ENCODE measurements around the gene WDFY2.
A peak's percentile ranks its signal among the peaks of the same experiment; 100 is the strongest.

WDFY2 gene

DNA sequence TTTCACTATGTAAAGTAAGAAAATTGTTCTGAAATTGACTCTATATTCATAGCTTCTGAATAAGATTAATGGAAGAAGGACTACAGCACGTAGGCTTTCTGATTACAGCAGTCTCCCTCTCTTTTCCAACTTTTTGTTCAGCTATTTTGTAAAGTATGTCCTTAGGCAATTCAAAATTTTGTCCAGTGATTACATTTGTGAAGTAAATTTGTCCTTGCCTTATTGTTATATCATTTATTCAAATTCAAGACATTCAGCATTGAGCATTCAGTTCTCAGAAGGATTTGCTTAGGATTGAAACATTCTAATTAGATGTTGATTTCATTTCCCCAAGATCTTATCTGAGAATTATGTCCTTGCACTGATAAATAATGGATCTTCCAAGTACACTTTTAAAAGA, 76.6 kb downstream of the WDFY2 start:
- DNase-seq: no peak
- Histone ChIP-seq H3K36me3 (no peaks in the 10 kb centered on the region), H3K27ac (no peak overlapping the region), H3K27me3 (no peaks in the 10 kb centered on the region), H3K4me3 (no peak overlapping the region), H3K9me3 (no peaks in the 10 kb centered on the region), H3K4me1 (peaks cover 0 to 34% (median 6%) of the 10 kb centered on the region in 4 donors)
- TF ChIP-seq, protein P1, sequence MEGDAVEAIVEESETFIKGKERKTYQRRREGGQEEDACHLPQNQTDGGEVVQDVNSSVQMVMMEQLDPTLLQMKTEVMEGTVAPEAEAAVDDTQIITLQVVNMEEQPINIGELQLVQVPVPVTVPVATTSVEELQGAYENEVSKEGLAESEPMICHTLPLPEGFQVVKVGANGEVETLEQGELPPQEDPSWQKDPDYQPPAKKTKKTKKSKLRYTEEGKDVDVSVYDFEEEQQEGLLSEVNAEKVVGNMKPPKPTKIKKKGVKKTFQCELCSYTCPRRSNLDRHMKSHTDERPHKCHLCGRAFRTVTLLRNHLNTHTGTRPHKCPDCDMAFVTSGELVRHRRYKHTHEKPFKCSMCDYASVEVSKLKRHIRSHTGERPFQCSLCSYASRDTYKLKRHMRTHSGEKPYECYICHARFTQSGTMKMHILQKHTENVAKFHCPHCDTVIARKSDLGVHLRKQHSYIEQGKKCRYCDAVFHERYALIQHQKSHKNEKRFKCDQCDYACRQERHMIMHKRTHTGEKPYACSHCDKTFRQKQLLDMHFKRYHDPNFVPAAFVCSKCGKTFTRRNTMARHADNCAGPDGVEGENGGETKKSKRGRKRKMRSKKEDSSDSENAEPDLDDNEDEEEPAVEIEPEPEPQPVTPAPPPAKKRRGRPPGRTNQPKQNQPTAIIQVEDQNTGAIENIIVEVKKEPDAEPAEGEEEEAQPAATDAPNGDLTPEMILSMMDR (IDR thresholded peaks at IDR 0.05): no peak
- intact Hi-C loops (cut with DNase I; ENCODE audit: low total_unique reads): no loop called here

DNA sequence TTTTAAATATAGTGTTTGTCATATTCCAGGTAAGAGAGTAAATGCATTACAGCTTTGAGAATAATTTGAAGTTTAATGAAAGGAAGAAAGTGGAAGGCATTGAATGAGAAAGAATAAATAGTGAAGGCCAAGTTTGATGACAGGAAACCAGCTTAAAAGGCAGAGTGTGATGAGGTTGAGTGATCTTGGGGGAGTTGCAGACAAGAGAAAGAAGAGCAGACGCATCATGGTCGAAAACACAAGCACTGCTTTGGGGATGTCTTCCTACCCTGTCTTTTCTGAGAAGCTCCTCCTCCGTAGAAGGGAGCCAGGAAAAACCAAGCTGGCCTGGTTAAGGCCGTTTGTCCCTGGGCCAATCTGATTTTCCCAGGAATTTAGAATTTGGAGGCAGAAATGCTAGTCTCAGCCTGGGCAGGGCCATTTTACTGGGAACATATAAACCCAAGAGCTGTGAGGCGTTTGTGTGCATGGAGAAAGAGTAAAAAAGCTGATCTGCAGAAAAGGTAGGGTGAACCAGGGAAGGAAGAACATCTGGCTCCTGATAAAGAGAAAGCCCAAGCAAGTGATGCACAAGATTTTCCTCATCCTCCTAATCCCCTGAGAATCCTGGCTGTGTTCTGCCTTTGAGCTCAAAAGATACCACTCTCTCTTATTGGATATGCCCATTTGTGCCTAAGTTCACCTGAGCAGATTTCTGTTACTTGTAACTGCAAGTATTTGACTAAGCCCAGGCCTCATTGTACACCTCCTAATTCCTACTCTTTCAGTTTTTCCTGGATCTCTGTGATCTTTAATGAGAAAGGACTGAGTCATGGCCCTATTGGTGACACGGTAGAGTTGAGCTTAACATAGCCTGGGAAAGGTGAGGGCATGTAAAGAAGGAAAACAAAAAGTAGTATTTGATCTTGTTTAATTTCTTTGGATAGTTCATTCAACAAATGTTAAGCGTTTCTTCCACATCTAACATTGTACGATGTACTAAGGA, 80.0 kb downstream of the WDFY2 start:
- Histone ChIP-seq H3K27me3 (no peaks in the 10 kb centered on the region), H3K36me3 (no peaks in the 10 kb centered on the region), H3K27ac (peak overlapping the region in 1 of 2 donors; percentile 45), H3K4me3 (no peak overlapping the region), H3K9me3 (no peaks in the 10 kb centered on the region), H3K4me1 (peaks cover 0 to 49% (median 9%) of the 10 kb centered on the region in 4 donors)
- intact Hi-C loops (cut with DNase I; ENCODE audit: low total_unique reads): no loop called here
- TF ChIP-seq, protein P1 (IDR thresholded peaks at IDR 0.05): no peak
- no peak for DNase-seq

DNA sequence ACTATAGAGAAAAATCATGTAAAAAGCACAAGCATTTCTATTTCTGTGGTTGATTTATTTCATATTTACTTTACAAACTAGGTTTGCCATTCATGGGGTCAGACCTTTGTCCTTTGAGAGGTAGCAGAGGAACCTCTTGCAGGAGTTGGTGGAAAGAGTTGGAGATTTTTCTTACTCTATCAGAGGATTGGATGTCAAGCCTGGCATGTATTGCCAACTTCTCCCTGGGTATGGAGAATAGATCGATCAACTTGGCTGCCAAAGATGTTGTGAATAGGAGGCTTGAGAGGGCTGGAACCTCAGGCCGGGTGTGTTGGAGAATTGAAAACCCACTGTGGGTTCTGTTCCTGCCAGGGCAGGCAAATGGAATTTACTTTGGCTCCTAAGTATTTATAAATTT, 81.2 kb downstream of the WDFY2 start:
- no peak overlapping the region for H3K27ac ChIP-seq
- no peaks in the 10 kb centered on the region for H3K9me3 ChIP-seq
- intact Hi-C loops (cut with DNase I; ENCODE audit: low total_unique reads): no loop called here

DNA sequence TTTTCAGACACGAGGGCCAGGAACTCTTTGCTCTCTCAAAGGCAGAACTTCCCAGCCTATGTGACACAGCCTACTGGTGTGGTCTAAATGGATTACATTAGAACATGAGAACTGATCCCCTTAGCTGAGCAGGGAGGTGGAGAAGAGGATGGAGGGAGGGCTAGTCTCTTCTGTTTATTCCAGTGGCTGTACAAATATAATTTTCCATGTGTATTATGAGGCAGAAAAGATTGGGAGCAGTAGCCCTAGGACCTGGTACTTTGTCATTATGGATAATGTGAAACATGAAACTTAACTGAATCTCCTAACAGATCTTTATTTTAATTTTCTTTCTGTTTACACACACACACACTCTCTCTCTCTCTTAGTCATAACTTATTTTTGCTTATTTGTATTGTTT, 82.1 kb downstream of the WDFY2 start:
- TF ChIP-seq, protein P1 (IDR thresholded peaks at IDR 0.05): no peak
- H3K9me3 ChIP-seq: no peaks in the 10 kb centered on the region
- H3K4me3 ChIP-seq: no peak overlapping the region
- H3K27ac ChIP-seq: no peak overlapping the region
- peaks cover 0 to 46% (median 9%) of the 10 kb centered on the region in 4 donors for H3K4me1 ChIP-seq
- DNase-seq: no peak
- no peaks in the 10 kb centered on the region for H3K36me3 ChIP-seq
- H3K27me3 ChIP-seq: no peaks in the 10 kb centered on the region
- intact Hi-C loops (cut with DNase I; ENCODE audit: low total_unique reads): no loop called here

More for the DNA sequence above, 81.2 kb downstream of the WDFY2 start:
- no peak for DNase-seq
- peaks cover 0 to 46% (median 9%) of the 10 kb centered on the region in 4 donors for H3K4me1 ChIP-seq
- TF ChIP-seq, protein P1 (IDR thresholded peaks at IDR 0.05): no peak
- no peaks in the 10 kb centered on the region for H3K36me3 ChIP-seq
- H3K4me3 ChIP-seq: no peak overlapping the region
- no peaks in the 10 kb centered on the region for H3K27me3 ChIP-seq

DNA sequence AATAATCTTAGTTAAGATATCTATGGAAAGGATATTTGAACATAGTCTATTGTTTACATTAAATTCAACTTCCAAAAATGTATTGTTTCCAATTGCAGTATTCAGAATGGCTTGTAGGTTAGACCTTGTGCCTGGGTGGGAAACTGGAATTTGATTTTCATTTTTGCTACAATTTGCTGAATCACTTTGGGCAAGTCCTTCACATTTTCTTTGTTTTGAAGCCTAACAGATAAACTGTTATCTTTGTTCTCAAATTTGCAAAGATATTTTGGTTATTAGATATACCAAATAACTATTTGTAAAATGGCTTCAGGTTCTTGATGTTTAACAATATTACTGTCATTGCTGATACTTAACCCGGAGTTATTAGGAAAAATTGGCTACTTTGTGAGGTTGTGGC, 82.6 kb downstream of the WDFY2 start:
- Histone ChIP-seq H3K9me3 (no peaks in the 10 kb centered on the region), H3K4me1 (peaks cover 0 to 46% (median 9%) of the 10 kb centered on the region in 4 donors), H3K27ac (no peak overlapping the region), H3K36me3 (no peaks in the 10 kb centered on the region), H3K4me3 (no peak overlapping the region), H3K27me3 (no peaks in the 10 kb centered on the region)
- TF ChIP-seq, protein P1 (IDR thresholded peaks at IDR 0.05): no peak
- no peak for DNase-seq
- intact Hi-C loops (cut with DNase I; ENCODE audit: low total_unique reads): no loop called here

Measured in tibial artery (tissue), 4 donors.